ENCODE data around the gene HOXA4.

- TF ChIP-seq CTCF (IDR thresholded peaks at IDR 0.05; ENCODE audit: insufficient read depth, low read length, poor library complexity, severe bottlenecking) (no peak), EZH2phosphoT487 (conservative IDR thresholded peaks at IDR 0.05; ENCODE audit: low read length) (no peak)
Observed at GRCh38 chr7:27138985-27139333, 8.4 kb upstream of the HOXA4 start.

All from SU-DHL-6 (cell line).